ENCODE data around the gene DYNLT1.
A peak's percentile ranks its signal among the peaks of the same experiment; 100 is the strongest.
"Not testable (repeated sequence)": the region's sequence is repeated elsewhere in the genome, so short reads cannot be mapped to it uniquely, and the experiment has no call there.

Gene DYNLT1

DNA sequence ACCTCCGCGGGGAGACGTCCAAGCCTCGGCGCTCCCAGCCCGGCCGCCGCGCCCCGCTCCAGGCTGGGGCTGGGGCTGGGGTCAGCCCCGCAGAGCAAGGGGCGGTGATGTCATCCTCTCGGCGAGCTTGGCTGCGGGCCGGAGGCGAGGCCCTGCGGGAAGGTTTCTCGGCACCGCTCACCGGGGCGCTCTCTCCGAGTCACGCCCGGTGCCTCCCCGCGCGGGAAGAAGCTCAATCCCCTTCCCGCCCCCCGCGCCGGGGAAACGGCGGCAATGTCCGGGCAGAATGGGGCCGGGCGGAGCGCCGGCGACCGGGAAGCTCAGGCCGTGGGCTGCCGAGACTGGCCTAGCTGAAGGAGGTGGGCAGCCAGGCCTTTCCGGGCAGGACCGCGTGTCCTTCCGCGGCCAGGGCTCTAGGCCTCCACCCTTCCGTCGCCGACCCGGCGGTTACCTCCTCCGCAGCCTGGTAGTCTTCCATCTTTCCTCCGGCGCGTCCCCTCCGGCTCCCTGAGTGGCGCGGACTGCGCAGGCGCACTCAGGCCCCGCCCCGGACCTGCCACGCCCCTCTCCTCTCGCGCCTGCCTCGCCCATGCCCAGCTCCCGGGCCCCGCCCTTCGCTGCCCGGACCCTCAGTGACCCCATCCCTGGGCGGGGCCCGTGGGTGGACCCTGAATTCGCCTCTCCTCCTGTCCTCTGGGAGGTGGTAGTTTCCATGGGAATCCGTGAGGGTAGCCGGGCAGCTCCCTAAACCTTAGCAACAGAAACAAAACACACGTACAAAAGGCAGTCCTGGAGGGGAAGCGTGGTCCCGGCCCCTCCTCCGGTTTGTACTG is at the start of gene DYNLT1:
Gene DYNLT1, minus strand, starts transcription at position 513 of the 833 bp plus-strand sequence. Its CDS starts 35 bp downstream, at position 478.
- peak; percentile 96 for DNase-seq

DNA sequence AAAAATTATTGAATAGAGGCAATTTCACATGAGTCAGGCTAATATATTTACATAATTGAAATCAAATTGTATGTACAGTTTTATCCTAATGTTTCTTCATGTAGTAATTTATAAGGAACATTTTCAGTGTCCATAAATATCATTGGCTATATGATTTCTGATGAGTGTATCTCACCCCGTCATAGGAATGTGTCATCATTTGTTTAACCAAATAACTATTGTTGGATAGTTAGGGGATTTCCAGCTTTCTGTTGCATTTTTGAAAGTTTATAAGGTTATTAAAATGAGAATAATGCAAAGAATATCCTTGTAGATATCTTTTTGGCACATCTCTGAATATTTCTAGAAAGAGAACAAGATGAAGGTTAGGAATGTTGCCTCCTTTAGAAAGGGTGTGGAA is 44.3 kb upstream of the DYNLT1 start:
- DNase-seq = no peak

DNA sequence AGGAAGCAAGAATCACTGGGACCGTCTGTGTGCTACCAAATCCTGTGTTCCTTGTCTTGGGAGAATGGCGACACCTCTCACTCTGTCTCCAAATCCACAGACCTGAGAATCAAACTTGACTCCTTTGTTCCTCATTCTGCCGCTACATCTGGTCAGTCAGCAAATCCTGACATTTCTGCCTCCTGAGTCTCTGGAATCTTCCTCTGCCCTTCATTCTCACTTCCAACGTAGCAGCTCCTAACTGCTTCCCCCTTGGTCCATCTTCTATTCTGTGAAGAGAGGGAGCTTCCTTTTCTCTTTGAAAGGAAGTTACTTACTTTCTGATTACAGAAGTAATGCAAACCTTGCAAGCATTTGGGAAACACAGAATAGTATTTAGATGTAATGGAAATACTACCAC is 43.0 kb upstream of the DYNLT1 start:
- DNase-seq = no peak

DNA sequence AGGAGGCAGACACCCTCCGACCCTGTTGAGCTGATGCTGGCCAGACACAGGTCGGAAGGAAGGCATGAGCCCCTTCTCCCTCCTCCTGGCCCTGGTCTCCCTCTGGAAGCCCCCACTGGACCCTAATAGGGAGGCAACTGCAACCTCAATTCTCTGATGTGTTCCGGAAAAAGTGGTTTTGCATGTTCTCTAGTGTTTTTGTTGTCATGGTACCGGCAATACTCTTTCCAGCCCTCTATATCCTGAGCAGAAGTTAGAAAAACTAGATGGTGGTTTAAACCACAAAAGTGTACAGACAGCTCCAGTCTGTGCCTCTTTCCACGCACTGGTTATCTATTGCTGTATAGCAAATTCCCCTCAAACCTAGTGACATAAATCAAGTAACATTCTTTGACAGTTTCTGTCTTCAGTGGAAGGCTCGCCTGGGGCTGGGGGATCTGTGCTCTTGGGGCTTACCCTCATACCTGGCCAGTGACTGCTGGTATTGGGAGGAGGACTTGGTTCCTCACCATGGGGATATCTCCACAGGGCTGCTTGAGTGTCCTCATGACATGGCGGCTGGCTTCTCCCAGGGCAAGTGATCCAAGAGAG is 42.3 kb upstream of the DYNLT1 start:
- no peak for DNase-seq

DNA sequence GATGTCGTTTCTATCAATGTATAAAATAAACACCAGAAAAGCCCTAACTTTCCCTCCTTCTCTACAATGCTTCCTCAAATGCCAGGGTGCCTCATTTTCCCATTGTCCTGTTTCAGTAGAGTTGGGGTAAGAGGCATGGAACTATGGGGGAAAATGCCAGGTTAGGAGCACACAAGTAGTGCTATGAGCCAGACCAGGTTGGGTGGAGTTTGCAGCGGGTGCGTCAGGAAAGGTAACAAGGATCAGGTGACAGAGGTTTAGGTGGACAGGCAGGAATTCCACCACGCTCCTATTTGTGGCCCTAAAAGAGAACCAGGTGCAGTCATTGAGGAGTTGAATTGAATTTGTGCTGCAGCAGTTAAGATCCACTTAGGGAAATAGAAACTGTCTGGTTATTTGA is 41.8 kb upstream of the DYNLT1 start:
- DNase-seq = peak; percentile 68

DNA sequence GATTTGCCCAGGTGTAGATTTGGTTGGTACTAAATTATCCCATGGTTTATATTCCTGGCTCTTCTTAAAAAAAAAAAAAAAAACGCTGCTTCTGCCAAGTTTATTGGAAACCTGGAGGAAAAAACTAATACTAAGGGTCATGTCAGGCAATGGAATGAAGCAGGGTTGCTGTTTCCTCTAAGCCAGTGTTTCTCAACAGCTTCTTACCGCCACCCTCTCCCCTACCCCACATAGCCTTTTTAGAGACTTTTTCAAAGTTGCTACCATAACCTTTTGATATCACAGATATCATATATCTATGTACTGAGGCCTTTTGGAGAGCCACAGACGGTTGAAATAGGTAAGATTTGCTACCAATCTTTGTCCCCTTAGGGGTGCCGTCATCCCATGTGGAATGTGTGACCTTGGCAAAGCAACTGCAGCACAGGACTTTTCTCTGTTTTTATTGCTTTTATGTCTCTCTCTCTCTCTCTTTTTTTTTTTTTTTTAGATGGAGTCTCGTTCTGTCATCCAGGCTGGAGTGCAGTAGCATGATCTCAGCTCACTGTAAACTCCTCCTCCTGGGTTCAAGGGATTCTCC is 40.3 kb upstream of the DYNLT1 start:
- no peak for DNase-seq

DNA sequence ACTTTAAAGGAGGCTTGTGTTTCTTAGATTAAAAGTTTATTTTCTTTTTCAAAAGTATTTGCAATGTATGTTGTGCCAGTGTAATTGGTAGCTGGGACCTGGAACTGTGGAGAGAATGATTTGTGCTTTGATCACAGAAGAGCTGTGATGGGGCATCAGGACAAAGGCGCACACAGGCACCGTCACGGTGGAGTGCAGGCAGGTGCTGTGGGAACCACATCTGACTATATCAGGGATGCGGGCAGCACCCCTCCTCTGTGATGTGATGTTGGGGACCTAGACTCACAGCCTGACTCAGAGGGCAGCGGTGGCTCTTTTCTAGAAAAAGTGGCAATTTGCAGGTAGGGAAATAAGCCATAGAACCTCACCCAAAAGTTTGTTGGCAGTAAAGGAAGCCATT is 39.8 kb upstream of the DYNLT1 start:
- no peak for DNase-seq

DNA sequence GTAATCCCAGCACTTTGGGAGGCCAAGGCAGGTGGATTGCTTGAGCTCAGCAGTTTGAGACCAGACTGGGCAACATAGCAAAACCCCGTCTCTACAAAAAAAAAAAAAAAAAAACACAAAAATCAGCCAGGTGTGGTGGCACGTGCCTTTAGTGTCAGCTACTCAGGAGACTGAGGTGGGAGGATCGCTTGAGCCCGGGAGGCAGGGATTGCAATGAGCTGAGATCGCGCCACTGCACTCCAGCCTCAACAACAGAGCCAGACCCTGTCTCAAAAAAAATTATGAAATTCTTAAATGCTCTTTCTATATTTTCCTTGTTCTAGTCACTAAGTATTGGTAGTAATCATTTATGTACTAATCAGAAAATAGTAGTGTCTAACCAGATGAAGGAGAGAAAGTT is 35.9 kb upstream of the DYNLT1 start:
- peak; percentile 12 for DNase-seq

DNA sequence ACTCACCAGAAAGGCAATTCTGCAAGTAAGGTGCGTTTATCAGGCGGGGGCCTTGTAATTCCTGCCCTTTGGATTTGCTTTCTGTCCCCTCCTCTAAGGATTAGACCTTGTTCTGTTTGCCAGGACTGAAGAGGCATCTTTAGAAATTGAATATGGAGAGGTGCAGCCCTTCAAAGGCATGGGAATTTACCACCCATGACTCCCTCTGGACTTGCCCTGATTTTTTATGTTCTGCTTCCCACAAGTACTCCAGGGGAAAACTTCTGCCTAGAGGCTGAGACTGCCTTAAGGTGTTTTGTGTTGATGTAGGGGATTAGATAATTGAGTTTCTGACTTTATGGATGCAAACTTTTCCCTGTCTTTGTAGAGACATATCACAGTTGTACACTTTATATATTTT is 35.5 kb upstream of the DYNLT1 start:
- peak; percentile 26 for DNase-seq

DNA sequence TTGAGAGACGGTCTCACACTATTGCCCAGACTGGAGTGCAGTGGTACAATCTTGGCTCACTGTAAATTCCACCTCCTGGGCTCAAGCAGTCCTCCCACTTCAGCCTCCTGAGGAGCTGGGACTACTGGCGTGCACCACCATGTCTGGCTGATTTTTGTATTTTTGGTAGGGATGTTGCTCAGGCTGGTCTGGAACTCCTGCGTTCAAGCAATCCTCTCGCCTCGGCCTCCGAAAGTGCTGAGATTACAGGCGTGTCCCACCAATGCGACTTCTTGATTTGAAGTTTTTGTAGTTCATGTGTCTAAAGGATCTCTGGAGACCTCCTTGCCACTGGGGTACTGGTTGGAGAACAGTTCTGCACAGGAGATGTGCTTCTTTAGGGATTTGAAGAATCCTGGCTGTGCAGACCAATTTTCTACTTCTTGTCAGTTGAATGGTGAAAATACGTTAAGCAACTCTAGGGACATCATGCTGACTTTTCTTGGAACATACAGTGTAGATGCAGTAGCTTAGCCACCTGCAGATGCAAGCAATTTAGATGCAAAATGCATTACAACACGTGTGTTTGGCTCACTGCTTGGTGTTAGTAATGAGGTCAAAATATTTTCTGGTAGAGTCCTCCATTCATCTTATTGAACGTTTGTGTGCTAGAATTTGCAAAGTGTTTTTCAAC is 33.5 kb upstream of the DYNLT1 start:
- DNase-seq = peak; percentile 27

DNA sequence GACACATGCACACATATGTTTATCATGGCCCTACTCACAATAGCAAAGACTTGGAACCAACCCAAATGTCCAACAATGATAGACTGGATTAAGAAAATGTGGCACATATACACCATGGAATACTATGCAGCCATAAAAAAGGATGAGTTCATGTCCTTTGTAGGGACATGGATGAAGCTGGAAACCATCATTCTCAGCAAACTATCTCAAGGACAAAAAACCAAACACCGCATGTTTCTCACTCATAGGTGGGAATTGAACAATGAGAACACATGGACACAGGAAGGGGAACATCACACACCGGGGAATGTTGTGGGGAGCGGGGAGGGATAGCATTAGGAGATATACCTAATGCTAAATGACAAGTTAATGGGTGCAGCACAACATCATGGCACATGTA is 32.6 kb upstream of the DYNLT1 start:
- DNase-seq = not testable (repeated sequence)

DNA sequence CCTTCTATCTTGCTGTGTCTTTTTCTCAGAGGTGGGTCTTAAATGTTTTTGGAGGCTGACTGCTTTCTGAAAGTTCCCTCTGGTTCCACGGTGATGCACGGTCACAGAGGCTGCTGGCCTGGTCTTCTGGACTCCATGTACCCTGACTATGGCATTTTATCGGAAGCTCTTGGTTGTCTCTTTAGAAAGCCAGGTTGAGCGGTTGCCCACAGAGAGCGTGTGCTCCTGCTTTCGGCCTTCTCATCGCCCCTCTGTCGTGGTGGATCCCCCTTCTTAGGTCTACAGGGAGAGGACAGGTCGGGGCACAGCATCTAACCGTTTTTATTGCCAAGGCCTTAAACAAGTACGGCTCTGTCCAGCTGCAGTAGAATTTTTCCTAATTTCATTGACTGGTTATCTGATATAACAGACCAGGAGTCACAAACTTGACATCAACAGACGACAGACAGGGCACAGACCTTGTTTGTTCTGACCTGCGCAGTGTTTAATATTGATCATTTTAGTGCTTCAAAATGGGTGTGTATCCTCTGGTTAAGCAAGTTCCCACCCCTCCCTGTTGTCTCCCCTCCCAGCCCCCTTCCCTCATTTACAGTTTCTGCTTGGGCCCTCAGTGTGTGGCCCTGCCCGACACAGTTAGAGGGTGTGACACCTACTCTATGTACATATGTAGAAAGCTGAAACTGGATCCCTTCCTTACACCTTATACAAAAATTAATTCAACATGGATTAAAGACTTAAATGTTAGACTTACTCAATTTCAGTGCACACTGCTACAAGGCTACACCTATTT is 30.0 kb upstream of the DYNLT1 start:
- DNase-seq = no peak

DNA sequence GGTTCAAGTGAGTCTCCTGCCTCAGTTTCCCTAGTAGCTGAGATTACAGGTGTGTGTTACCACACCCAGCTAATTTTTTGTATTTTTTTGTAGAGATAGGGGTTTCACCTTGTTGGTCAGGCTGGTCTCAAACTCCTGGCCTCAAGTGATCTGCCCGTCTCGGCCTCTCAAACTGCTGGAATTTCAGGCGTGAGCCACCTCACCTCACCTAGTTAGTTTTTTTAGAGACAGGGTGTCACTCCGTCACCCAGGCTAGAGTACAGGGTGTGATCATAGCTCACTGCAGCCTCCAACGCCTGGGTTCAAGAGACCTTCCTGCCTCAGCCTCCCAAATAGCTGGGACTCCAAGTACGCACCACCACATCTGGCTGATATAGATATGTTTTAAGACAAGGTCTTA is 28.2 kb upstream of the DYNLT1 start:
- no peak for DNase-seq

DNA sequence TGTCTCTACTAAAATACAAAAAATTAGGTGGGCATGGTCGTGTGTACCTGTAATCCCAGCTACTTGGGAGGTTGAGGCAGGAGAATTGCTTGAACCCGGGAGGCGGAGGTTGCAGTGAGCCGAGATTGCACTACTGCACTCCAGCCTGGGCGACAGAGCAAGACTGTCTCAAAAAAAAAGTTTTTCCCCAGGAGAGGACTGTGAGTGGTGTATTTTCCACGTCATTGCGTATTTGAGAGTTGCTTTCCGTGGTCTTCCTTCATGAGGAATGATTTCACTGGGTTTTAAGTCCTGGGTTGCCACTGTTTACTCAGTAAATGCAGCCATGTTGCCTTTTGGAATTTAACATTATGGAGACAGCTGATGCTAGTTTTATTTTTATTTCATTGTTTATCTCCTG is 27.6 kb upstream of the DYNLT1 start:
- DNase-seq = not testable (repeated sequence)

DNA sequence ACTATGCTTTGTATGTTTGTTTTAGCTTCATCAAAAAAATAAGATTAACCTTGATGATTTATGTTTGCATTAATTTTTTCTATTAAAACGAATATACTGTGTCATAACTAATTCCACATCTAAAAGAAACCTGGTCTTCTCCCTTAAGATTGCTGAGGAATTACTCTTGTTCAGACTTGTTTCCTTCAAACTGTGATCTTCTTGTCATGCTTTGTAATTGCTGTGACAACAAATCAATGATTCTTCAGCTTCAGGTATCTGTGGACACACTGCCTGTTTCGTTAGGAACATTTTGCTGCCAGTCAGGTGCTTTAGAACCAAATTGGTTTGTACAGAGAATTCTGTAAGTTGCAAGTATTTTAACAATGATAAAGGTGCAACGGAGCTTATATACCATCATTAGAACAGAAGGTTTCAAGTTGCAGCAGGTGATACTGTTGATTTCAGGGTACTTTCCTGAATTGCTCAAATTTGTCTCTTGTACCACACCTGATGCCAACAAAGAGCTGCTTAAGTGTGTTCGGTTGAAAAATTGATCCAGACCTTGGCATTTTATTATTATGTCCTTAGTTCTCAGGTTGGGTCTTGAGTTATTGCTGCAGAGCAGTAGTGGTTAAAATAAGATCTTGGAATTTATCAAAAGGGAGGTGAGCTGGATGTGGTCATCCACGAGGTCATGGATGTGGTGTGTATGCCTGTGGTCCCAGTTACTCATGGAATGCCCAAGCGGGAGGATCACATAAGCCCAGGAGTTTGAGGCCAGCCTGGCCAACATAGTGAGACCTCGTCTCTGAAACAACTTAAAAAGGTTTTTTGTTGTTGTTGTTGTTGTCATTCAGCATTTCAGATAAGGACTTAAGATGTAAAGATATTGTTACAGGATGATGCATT is 24.8 kb upstream of the DYNLT1 start:
- DNase-seq = peak; percentile 40

DNA sequence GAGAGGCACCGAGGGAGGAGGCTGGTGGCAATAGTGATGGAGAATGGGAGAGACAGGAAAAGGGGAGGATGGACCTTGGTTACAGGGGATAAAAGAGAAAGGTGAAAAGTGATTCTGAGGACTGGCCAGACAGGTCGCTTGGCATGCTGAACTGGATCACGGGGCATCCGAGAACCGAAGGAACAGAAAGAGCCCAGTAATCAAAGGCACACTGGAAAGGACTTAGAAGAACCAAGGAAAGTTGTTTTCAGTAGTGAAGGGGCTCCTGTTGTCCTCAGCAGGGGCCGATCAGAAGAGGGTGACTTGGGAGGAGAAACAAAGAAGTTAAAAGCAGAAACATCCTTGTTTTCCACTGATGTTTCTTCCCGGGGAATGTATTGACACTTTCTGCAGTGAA is 24.2 kb upstream of the DYNLT1 start:
- no peak for DNase-seq

DNA sequence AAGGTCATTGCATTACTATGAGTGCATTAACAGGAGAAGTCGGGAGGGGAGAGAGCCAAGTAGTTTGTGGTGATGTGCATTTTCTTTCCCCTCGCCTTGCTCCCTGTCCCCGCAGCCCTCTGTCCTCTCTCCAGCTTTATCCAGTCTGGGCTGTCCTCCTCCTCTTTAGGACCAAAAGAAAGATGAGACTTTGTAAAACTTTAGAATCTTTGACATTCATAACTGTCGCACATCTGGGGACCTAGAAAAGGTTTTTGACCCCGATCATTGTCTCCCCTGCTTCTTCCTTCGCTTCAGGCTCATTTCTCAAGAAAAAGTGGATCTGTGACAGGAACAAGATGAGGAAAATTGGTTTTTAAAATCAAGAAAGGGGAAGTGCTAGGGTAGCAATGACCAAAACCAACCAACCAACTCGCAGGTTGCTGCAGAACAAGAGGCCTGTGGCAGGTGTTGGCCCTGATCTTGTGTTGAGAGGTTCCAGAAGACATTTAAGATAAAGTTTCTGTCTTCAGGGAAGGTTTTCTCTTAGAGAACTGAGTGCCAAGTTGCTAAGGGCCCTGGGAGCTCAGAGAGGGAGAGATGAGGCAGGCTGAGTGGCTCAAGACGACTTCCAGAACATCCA is 22.9 kb upstream of the DYNLT1 start:
- DNase-seq = no peak

DNA sequence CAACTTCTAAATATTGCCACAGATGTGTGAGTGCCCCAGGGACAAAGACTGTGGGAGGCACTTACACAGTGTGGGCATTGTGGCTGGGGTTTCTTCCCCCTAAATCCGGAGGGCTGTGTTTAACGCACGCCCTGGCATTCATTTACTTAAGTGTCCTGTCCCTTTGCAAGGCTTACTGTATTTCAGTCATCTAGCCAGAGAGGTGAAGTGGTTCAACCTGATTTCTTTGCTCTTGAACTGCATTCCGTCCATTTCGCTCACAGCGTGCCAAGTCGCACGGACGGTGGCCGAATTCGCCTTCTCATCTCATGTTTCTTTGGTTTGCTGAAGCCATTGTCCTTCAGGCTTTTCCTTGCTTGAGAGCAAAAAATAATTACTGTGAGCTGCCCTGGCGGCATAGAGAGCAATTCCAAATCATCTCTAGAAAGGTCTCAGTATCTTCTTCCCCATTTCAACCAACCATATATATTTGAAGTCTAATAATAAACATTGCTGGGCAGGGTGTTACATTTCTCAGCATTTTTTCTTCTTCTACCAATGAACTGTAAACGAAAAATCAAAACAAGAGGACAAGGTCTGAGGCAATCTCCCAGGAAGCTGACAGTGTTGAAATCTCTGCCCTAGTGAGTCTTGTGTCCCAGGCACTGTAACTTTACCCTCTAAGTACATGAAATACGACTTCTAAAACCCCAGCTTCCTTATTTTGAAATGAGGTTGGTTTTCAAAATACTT is 22.3 kb upstream of the DYNLT1 start:
- peak; percentile 63 for DNase-seq

DNA sequence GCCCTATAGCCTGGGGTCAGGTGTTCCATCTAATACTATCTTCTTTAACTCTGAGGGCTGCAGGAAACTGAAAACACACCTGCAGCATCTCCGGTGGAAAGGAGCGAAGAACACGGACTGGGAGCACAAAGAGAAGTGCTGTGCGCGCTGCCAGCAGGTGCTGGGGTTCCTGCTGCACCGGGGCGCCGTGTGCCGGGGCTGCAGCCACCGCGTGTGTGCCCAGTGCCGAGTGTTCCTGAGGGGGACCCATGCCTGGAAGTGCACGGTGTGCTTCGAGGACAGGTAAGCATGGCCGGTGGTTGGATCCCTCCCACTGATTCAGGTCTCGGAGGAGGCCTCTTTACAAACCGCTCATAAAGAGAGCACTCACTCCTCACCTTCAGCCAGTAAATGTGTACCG is 20.8 kb upstream of the DYNLT1 start:
- peak; percentile 30 for DNase-seq

DNA sequence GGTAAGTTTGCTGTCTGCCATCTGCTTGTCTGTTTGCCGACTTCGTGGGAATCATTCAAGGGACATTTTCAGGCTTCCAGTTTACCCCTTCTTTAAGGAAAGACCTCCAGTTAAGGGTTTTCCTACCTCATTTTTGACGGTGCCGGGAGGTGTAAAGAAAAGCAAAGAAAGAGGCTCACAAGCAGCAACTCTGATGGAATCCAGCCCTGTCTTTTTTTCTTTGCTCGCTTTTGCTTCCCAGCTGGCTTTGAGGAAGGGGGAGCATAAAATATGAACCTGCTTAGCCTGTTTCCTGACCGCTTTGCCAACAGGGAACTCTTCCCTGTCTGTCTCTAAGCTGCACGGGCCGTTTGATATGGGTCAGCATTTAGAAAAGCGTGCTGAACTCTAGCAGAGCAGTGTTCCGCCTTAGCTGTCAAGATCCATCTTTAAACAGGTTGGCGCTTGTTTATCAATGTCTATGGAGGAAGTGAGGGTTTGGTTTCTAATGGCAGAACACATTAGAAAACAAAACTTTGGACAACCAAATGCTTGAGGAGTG is 19.2 kb upstream of the DYNLT1 start:
- no peak for DNase-seq

Data from islet precursor cell (in vitro differentiated cells).